HG03354 (cell line): ENCODE measurements around the gene HNF1A.

ENCODE experiments used
- ATAC-seq: cut with Tn5 transposase; IDR thresholded peaks from one replicate; pipeline ENCODE4 v1.9.1; 2021; ENCODE audit warnings: mild to moderate bottlenecking; ENCODE audit not compliant: unreplicated experiment, poor library complexity, severe bottlenecking

HNF1A gene

DNA sequence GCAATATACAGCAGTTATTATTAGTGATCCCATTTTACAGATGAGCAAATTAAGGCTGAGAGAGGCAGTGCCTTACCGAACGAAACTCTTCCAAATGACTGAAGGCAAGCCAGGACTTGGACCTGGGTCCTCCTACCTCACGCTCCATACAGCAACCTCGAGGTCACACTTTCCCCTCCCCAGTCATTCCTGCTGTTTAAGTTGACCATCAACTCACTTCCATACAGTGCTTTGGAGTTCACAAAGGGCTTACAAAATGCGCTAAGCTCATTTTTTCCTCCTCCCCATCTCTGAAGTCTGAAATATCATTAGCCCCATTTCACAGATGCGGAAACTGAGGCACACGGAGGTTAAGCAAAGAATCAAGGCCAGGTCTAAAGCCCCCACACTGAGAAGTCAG, 4.3 kb downstream of the HNF1A start:
- ATAC-seq: no peak

DNA sequence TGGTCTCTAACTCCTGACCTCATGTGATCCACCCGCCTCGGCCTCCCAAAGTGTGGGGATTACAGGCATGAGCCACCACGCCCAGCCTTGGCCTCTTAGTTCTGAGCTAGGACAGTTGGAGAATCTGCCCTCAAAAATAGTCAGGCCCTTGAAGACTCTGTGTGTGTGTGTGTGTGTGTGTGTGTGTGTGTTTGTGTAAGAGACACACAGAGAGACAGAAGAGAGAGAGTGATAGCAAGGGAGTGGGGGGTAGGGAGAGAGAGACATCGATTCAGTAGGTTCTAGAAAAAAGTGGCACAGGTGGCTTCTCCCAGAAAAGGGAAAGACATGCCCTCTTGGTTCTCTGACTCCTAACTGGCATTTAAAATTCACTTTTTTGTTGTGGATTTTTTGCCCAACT, 5.4 kb downstream of the HNF1A start:
- no peak for ATAC-seq

DNA sequence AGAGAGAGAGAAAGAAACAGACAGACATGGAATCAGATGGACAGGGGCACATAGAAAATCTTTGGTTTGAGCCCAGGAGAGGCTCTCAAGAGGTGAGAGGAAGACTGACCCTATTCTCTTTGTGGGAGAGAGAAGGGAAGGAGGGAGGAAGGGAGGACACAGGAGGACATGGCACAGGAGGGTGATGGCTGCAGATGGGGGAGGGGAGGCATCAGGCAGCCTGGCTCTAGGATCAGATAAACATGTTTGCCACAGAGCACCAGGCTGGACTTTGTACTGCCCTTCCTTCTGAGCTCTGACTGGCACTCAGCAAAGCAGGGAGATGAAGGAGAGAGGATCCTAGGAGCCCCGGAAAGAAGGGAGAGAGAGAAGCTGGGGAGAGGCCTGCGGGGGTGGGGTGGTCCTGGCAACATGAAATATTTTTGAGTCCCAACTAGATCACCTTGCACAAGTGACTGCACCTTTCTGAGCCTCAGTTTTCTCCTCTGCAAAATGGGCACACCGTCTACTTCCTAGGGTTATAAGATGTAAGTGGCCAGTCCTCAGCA, 6.1 kb downstream of the HNF1A start:
- ATAC-seq: no peak

DNA sequence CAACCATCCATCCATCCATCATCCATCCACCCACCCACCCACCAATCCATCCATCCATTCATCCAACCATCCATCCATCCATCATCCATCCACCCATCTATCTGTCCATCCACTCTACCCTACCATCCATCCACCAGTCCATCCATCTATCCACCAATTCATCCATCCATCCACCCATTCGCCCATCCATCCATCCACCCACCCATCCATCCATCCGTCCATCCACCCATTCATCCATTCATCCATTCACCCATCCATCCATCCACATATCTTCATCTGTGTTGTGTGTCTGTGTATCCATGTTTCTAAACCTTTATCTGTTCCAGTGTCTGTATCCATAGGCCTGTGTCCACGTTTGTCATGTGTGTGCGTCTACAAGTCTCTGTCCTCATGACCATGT, 9.9 kb downstream of the HNF1A start:
- no peak for ATAC-seq

DNA sequence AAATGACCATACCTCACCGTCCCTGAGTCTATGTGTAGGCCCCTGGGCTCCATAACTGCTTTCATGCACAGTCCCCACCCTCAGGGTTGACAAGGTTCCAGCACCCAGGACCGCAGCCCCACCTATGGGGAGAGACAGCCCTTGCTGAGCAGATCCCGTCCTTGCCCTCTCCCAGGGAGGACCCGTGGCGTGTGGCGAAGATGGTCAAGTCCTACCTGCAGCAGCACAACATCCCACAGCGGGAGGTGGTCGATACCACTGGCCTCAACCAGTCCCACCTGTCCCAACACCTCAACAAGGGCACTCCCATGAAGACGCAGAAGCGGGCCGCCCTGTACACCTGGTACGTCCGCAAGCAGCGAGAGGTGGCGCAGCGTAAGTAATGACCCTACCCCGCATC, 10.3 kb downstream of the HNF1A start:
- no peak for ATAC-seq

DNA sequence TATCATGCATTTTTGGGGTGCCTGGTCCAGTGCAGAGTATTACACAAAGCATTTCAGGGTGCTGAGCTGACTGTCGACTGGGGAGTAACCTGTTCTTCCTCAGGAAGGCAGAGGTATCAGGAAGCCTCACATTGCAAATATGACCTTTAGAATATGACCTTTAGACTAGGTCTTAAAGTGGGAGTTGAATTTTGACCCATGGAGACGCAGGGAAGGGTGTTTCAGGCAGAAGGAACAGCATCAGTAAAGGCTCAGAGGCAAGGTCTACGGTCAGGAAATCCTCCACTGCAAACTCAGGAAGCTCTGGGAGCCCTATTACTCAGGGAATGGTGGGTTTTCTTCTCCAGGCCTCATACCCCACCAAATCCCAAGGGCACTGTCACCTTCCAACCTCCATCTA, 11.3 kb downstream of the HNF1A start:
- ATAC-seq: no peak

DNA sequence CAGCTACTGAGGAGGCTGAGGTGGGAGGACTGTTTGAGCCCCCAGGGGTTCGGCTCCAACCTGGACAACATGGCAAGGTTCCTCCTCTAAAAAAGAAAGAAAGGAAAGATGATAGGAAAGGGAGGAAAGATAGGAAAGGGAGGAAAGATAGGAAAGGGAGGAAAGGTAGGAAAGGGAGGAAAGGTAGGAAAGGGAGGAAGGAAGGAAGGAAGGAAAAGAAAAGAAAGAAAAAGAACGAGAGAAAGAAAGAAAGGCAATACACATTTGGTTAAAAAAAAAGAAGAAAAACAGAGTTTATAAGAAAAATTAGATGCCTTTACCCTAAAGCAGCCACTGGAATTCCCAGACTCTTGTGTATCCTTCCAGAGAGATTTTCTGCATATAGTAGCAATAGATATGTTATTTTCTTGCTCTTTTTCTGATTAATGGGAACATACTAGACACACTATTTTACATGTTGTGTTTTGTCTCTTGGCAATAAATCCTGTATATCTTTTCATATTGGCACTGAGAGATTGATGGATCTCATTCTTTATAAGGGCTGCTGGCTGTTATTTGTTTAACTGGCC, 12.2 kb downstream of the HNF1A start:
- ATAC-seq: no peak

DNA sequence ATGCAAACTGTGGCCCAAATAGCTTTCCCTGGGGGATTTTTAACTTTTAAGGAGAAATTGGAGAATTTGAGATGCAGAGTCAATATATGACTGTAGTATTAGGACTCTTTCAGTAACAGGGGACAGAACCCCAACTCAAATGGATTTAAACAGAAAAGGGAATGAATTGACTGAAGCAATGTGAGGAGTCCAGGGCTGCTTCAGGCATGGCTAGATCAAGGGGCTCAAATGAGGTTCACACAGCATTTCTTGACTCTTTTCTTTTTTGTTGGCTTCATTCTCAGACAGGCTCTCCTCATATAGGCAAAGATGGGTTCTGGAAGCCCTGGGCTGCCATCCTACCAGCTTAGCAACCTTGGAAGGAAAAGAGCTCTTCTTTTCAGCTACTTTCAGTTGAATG, 13.6 kb downstream of the HNF1A start:
- ATAC-seq: no peak

DNA sequence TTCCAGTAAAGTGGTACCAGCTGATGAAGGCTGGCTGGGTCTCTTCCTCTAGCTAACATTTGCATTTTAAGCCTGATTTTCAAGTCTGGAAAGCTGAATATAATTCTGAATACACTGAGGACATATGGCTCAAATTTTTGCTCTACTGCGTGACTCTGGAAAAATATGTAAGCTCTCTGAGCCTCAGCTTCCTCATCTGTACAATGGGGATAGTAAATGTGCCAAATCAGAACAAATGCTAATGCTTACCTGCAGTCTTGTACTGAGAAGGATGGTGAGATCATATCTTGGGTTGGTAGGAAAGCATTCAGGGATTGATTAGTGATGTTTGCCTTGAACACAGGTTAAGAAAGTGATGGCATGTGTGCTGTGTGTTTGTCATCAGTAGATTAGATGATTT, 14.6 kb downstream of the HNF1A start:
- no peak for ATAC-seq

DNA sequence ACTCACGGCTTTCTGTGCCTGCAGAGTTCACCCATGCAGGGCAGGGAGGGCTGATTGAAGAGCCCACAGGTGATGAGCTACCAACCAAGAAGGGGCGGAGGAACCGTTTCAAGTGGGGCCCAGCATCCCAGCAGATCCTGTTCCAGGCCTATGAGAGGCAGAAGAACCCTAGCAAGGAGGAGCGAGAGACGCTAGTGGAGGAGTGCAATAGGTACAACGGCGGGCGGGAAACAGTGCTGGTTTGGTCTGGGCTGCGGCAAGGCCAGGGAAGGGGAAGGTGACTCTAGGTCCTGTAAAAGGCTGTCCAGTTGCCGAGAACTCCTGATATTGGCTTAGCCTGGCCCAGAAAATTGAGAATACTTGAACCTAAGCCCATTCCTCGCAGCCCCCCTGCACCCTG, 15.2 kb downstream of the HNF1A start:
- ATAC-seq: no peak

DNA sequence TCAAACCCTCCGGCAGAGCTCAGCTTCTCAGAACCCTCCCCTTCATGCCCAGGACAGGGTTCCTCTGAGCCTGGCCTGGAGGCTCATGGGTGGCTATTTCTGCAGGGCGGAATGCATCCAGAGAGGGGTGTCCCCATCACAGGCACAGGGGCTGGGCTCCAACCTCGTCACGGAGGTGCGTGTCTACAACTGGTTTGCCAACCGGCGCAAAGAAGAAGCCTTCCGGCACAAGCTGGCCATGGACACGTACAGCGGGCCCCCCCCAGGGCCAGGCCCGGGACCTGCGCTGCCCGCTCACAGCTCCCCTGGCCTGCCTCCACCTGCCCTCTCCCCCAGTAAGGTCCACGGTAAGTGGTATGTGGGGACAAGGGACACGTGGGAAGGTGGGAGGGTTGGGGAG, 15.7 kb downstream of the HNF1A start:
- no peak for ATAC-seq

DNA sequence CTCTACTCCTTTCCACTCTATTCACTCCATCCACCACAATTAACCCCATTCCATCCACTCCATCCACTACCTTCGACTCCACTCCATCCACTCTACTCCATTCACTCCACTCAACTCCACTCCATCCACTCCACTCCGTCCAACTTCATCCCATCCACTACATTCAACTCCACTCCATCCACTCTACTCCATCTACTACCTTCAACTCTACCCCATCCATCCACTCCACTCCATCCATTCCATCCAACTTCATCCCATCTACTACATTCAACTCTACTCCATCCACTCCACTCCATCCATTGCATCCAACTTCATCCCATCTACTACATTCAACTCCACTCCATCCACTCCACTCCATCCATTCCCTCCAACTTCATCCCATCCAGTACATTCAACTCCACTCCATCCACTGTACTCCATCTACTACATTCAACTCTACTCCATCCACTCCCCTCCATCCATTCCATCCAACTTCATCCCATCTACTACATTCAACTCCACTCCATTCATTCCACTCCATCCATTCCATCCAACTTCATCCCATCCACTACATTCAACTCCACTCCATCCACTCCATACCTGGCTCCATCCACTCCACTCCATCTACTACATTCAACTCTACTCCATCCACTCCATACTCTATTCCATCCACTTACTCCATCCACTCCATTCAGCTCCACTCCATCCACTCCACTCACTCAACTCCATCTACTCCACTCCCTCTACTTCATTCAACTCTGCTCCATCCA, 16.4 kb downstream of the HNF1A start:
- ATAC-seq: no peak

DNA sequence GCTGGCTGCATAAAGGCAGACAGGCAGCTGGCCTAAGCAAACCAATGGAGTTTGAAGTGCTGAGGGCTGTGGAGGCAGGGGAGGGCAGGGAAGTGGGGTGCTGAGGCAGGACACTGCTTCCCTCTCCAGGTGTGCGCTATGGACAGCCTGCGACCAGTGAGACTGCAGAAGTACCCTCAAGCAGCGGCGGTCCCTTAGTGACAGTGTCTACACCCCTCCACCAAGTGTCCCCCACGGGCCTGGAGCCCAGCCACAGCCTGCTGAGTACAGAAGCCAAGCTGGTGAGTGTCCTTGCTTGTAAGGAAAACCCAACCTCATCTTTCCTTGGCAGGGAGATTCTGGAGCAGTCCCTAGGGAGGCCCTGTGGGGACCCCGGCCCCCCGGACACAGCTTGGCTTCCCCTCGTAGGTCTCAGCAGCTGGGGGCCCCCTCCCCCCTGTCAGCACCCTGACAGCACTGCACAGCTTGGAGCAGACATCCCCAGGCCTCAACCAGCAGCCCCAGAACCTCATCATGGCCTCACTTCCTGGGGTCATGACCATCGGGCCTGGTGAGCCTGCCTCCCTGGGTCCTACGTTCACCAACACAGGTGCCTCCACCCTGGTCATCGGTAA, 17.9 kb downstream of the HNF1A start:
- ATAC-seq: no peak

DNA sequence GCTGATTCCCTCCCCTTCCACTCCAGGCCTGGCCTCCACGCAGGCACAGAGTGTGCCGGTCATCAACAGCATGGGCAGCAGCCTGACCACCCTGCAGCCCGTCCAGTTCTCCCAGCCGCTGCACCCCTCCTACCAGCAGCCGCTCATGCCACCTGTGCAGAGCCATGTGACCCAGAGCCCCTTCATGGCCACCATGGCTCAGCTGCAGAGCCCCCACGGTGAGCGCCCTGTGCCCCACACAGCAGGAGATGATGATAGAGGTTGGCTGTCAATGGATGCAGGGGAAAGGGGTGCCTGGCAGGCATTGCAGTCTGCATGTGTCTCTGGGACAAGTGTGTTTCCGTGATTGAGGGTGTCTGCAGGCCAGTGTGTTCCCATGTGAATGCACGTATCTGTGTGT, 19.1 kb downstream of the HNF1A start:
- ATAC-seq: no peak

DNA sequence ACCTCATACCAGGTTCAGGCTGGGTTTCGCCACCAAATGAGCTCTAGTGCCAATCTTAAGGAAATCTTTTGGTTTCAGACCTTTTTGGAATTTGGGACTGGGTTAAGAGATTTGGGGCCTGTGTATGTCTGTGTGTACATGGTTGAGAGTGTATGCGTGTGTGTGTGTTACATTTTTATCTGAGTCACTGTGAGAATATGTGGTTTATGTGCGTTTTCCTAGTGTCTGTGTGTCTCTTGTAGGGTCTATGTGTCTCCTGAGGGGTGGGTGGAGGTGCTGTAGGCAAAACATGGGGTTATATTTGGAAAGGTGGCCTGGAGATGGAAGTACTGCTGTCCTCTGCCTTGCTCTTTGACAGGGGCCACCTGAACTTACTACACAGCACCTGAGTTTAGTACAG, 20.1 kb downstream of the HNF1A start:
- no peak for ATAC-seq

DNA sequence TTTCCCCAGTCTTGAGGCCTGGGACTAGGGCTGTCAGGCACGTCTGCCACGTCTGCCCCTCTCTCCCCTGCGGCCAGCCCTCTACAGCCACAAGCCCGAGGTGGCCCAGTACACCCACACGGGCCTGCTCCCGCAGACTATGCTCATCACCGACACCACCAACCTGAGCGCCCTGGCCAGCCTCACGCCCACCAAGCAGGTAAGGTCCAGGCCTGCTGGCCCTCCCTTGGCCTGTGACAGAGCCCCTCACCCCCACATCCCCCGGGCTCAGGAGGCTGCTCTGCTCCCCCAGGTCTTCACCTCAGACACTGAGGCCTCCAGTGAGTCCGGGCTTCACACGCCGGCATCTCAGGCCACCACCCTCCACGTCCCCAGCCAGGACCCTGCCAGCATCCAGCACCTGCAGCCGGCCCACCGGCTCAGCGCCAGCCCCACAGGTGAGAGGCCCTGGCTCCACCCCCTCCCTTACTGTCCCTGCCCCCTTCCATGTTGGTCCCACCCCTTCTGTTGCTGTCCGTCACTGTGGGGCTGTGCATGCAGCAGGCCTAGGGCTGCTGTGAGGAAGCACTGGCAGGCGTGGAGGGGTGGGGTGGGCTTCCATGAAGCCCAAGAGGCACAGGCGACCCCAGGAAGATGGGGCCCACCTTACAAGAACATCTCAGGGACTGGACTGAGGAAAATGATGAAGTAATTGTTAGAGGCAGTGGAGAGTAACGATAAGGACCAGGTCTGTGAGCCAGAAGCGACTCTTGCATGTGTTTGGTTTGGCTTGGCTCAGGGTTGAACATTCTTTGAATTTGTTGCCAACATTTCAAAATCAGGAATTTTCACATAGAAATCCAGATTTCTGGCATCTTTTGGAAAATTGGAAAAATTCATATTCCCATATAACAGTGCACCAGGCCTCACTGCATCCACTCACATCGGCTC, 21.1 kb downstream of the HNF1A start:
- ATAC-seq: no peak

DNA sequence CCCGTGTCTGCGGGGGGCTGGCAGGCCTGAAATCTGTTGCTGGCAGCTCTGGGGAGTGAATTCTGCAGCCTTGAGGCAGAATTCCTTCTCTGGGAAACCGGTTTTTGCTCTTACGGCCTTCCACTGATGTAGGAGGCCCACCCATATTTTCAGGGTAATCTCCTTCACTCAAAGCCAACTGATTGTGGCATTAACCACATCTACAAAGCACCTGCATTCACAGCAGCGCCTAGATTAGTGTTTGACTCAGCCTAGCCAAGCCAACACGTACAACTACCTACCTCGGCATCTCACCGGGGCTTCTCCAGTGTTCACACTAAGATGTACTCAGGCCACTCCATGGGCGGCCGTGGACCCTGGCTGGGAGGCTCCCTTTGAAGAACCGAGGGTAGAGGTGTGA, 22.2 kb downstream of the HNF1A start:
- no peak for ATAC-seq

DNA sequence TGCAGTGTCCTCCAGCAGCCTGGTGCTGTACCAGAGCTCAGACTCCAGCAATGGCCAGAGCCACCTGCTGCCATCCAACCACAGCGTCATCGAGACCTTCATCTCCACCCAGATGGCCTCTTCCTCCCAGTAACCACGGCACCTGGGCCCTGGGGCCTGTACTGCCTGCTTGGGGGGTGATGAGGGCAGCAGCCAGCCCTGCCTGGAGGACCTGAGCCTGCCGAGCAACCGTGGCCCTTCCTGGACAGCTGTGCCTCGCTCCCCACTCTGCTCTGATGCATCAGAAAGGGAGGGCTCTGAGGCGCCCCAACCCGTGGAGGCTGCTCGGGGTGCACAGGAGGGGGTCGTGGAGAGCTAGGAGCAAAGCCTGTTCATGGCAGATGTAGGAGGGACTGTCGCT, 22.7 kb downstream of the HNF1A start:
- ATAC-seq: no peak

DNA sequence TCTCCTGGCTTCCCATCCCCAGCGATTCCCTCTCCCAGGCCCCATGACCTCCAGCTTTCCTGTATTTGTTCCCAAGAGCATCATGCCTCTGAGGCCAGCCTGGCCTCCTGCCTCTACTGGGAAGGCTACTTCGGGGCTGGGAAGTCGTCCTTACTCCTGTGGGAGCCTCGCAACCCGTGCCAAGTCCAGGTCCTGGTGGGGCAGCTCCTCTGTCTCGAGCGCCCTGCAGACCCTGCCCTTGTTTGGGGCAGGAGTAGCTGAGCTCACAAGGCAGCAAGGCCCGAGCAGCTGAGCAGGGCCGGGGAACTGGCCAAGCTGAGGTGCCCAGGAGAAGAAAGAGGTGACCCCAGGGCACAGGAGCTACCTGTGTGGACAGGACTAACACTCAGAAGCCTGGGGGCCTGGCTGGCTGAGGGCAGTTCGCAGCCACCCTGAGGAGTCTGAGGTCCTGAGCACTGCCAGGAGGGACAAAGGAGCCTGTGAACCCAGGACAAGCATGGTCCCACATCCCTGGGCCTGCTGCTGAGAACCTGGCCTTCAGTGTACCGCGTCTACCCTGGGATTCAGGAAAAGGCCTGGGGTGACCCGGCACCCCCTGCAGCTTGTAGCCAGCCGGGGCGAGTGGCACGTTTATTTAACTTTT, 23.6 kb downstream of the HNF1A start:
- ATAC-seq: no peak

DNA sequence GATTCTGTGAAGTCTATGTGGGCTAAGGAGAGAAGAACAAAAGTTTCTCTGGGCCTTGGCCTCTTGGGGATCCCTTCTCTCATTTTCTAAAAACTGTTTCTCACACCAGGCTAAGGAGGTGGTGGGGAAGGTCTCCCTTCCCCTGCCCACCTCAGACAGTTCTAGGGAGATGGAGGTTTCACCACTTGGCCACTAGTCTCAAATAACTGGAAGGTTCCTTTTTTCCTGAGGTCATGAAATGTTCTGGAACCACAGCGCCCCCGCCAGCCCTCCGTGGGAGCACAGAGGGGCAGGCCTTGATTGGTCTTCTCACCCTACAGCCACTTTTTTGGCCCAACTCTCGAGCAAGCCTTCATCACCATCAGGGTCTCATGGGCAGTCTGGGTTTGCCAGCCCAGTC, 25.3 kb downstream of the HNF1A start:
- ATAC-seq: no peak
